ENCODE data around the gene SH2D1B. TPM values are rescaled to one million over a fixed set of nuclear protein-coding genes. Genes with fewer than 3 reads are reported as not detected.

The SH2D1B gene
- total and polyA plus RNA-seq, 8 donors = 0.25 to 1.2 (median 0.72) TPM

DNA sequence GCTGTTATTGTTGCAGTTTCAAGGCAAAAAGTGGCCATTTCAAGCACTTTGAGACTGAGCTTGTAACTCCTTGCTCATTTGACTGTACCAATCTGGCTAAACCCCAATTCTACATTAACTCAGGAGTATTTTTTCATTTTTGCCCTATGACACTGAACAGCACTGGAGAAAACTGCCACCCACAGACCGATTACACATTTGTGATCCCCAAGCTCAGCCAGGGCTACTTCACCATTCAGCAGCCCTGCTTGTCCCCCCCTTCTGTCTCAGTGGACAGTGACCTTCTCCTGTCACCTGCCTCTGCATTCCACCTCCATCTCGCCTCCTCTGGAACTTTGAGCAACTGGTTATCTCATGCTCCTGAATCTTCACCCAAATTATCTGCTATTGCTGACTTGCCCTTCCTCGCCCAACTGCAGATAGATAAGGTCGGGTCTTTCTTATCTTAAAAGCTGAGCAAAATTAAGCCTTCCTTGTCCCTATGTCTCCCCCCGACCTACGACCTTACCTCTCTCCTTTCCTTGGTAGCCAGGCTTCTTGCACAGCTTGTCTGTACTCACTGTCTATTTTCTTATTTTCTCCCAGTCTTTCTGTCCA, 60.6 kb downstream of the SH2D1B start:
- H3K36me3 ChIP-seq = no peaks in the 10 kb centered on the region
- no peak overlapping the region for H3K4me3 ChIP-seq
- ATAC-seq (no peak), DNase-seq (no peak)
- intact Hi-C loops (cut with DNase I) = no loop called here
- H3K4me1 ChIP-seq = no peaks in the 10 kb centered on the region
- TF ChIP-seq, protein P1, sequence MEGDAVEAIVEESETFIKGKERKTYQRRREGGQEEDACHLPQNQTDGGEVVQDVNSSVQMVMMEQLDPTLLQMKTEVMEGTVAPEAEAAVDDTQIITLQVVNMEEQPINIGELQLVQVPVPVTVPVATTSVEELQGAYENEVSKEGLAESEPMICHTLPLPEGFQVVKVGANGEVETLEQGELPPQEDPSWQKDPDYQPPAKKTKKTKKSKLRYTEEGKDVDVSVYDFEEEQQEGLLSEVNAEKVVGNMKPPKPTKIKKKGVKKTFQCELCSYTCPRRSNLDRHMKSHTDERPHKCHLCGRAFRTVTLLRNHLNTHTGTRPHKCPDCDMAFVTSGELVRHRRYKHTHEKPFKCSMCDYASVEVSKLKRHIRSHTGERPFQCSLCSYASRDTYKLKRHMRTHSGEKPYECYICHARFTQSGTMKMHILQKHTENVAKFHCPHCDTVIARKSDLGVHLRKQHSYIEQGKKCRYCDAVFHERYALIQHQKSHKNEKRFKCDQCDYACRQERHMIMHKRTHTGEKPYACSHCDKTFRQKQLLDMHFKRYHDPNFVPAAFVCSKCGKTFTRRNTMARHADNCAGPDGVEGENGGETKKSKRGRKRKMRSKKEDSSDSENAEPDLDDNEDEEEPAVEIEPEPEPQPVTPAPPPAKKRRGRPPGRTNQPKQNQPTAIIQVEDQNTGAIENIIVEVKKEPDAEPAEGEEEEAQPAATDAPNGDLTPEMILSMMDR (IDR thresholded peaks at IDR 0.05) = no peak
- H3K9me3 ChIP-seq = no peaks in the 10 kb centered on the region
- no peak overlapping the region for H3K27ac ChIP-seq
- no peaks in the 10 kb centered on the region for H3K27me3 ChIP-seq

- no peak for ATAC-seq
- DNase-seq = no peak
- no peaks in the 10 kb centered on the region for H3K9me3 ChIP-seq
- no peaks in the 10 kb centered on the region for H3K36me3 ChIP-seq
- no peak overlapping the region for H3K27ac ChIP-seq
- intact Hi-C loops (cut with DNase I) = no loop called here
- no peak overlapping the region for H3K4me3 ChIP-seq
- no peaks in the 10 kb centered on the region for H3K27me3 ChIP-seq
- TF ChIP-seq, protein P1 (IDR thresholded peaks at IDR 0.05) = no peak
- no peaks in the 10 kb centered on the region for H3K4me1 ChIP-seq
Measured at GRCh38 chr1:162349635-162350330, 62.2 kb downstream of the SH2D1B start.

DNA sequence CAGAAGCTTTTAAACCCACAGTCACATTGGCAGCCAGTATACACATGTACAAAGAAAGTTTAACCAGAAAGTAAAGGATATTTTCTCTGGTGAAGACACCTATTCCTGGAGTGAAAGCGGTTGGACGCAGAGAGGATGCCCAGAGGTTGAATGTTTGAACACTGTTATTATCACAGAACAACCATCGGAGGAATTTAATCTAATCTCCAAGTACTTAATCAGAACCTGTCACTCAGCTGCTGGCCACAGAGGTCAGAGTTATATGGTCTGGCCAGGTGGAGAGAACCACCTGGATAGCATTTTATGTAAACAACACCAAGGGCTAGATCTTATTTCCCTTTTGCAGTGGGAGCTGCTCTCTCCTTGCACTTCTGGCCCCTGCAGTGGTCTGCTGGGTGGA, 64.7 kb downstream of the SH2D1B start:
- TF ChIP-seq, protein P1 (IDR thresholded peaks at IDR 0.05) = no peak
- Histone ChIP-seq H3K27ac (no peak overlapping the region), H3K36me3 (no peaks in the 10 kb centered on the region), H3K4me1 (no peaks in the 10 kb centered on the region), H3K9me3 (no peaks in the 10 kb centered on the region), H3K27me3 (no peaks in the 10 kb centered on the region), H3K4me3 (no peak overlapping the region)
- ATAC-seq (no peak), DNase-seq (no peak)
- intact Hi-C loops (cut with DNase I) = no loop called here

Other genes starting within 250 kb of the SH2D1B start
- gene SPATA46, start 35.3 kb downstream of the SH2D1B start, total RNA-seq = not detected
- gene SPATA46, start 35.3 kb downstream of the SH2D1B start, polyA plus RNA-seq (ENCODE audit: insufficient read length in 6 of 6) = 1 to 10 TPM in 1 of 6 donors, under 1 TPM in 5; 0.47 to 1.1 (median 0.73) TPM
- 1 to 10 TPM; 5.2 to 8.5 TPM for gene C1orf226, start 30.4 kb downstream of the SH2D1B start, total RNA-seq
- gene C1orf226, start 30.4 kb downstream of the SH2D1B start, polyA plus RNA-seq (ENCODE audit: insufficient read length in 6 of 6) = 1 to 10 TPM; 4.0 to 6.3 (median 4.8) TPM
- 10 to 100 TPM; 53.1 to 56.6 TPM for gene UHMK1, start 85.7 kb upstream of the SH2D1B start, total RNA-seq
- 10 to 100 TPM; 28.8 to 36.8 (median 33.5) TPM for gene UHMK1, start 85.7 kb upstream of the SH2D1B start, polyA plus RNA-seq (ENCODE audit: insufficient read length in 6 of 6)
- gene UAP1, start 149.6 kb upstream of the SH2D1B start, total RNA-seq = 10 to 100 TPM; 34.8 to 41.6 TPM
- 10 to 100 TPM; 32.1 to 41.2 (median 39.2) TPM for gene UAP1, start 149.6 kb upstream of the SH2D1B start, polyA plus RNA-seq (ENCODE audit: insufficient read length in 6 of 6)
- 10 to 100 TPM; 47.1 to 47.6 TPM for gene DDR2, start 220.3 kb upstream of the SH2D1B start, total RNA-seq
- 10 to 100 TPM; 28.5 to 47.9 (median 42.2) TPM for gene DDR2, start 220.3 kb upstream of the SH2D1B start, polyA plus RNA-seq (ENCODE audit: insufficient read length in 6 of 6)